ENCODE measurements around the gene ACYP1.

- TF ChIP-seq CTCF (conservative IDR thresholded peaks at IDR 0.05; ENCODE audit: low read depth, low read length) (no peak), EZH2 (IDR thresholded peaks at IDR 0.05; ENCODE audit: borderline replicate concordance, low read depth, low read length, poor library complexity, severe bottlenecking) (no peak)
Observed at GRCh38 chr14:75049136-75049535, 14.7 kb downstream of the ACYP1 start.

All from A673 (cell line).